HG03378 (cell line): ENCODE data around the gene CELF3.
"Not testable (repeated sequence)": the region's sequence is repeated elsewhere in the genome, so short reads cannot be mapped to it uniquely, and the experiment has no call there.

ENCODE experiments used
- ATAC-seq: cut with Tn5 transposase; IDR thresholded peaks from one replicate; pipeline ENCODE4 v1.9.1; 2021; ENCODE audit warnings: mild to moderate bottlenecking, moderate library complexity; ENCODE audit not compliant: unreplicated experiment

The CELF3 gene

DNA sequence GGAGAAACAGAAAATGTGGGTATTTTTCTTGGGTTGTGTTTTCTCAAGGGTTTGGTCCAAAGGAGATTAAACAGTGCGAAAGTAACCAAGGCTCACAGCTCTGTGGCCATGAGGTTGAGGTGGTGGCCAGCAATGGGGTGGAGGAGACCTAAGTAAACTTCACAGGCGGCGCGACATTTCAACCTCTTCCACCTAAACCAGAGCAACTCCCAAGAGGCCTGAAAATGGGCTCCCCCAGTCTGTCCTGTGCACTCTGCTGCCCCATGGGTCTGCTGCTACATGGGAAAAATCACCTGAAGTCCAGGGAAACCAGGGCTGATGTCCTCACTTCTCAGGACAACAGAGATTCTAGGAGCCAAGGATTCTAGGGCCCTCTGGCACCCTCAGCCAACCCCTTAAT, 12.4 kb downstream of the CELF3 start:
- ATAC-seq: no peak

DNA sequence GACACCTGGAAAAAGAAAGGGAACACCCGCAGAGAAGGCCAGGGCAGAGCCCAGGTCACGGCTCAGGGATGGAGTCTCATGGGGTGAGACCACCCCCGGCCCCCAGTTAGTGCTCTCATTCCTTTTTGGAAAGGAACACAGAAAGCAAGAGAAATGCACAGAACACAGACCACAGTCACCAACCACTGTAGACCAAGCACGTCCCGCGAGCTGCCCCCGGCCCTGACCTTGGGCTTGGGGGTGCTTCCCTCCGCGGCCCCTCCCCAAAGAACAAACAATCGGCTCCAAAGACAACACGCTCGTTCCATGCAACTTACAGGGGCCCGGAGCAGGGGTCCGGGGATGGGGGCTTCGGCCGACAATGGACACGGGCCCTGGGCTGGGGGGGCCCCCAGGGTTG, 12.8 kb downstream of the CELF3 start:
- no peak for ATAC-seq

DNA sequence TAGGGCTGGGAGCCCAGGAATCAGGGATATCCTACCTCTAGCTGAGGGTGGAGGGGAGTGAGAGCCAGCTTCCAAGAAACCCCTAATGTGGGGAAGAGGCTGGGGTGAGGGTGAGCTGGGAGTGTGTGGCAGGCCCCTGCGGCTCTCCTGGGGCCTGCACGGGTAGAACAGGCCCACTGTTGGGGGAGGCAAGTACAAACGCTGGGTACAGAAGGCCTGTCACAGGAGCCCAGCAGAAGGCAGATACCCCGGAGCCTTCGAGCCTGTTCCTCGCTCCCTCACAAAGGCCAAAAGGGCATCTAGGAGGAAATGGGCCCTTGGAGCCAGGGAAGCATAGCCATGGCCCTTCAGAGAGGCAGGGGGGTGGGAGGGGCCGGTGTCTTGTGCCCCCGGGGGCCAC, 13.7 kb downstream of the CELF3 start:
- no peak for ATAC-seq

DNA sequence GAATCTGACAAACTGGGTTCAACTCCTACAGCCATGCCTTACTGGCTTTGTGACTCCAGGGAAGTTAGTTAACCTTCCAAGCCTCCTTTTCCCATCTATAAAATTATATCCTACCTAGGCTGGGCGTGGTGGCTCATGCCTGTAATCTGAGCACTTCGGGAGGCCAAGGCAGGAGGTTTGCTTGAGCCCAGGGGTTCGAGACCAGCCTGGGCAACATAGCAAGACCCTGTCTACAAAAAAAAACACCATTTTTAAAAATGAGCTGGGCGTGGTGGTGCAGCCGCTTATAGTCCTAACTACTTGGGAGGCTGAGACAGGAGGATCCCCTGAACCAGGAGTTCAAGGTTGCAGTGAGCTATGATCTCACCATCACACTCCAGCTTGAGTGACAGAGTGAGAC, 15.1 kb downstream of the CELF3 start:
- ATAC-seq: no peak

DNA sequence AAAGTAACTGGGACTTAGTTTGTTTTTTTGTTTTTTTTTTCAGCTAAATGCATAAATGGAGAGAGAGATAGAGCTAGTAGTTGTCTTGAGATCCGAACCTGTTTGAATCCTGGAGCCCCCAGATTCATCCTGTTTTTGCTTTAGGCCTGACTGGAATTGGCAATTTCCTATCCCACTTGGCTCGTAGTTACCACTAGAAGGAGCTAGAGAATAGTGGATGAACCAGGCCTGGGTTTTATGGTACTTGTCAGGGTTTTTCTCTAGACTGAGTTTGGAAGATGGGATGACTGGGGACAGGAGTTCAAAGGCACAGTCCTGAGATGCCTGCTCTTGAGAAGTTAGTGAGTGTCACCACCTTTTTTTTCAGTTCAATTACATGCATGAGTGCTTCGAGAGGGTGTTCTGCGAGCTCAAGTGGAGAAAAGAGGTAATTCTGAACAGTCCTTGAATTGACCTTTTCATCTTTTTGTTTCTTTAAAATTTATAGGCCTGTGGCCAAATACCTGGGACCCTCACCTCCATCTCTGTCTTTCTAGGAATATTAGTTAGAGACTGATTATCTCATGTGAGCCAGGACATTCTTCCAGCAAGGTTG, 23.4 kb downstream of the CELF3 start:
- no peak for ATAC-seq

DNA sequence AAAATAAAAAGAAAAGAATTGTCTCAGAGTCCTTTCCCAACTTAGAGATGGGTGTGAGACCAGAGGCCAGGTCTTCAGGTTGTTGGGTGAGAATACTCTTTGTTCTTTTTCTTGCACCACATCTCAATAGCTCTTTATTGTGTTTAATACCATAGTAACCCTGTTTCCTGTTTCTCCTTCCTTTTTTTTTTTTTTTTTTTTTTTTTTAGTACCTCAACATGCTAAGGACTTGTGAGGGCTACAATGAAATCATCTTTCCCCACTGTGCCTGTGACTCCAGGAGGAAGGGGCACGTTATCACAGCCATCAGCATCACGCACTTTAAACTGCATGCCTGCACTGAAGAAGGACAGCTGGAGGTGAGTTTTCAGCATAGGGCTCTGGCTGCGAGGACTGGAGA, 24.4 kb downstream of the CELF3 start:
- ATAC-seq: no peak

DNA sequence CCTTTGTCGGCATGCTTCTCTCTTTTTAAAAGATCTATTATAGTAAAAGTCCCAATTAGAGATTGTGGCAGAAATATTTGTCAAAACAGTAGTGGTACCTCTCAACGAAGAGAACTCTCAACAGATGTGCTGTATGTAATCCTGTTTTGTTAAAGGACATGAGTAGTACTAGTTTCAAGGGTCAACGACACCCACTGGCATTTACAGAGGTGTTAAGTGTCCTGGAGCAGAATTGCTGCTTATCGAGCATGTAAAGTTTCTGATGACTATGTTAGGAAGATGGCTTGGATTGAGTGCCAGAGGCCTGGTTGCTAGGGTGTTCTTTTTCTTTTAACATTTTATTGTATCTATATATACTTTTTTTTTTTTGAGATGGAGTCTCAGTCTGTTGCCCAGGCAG, 27.1 kb downstream of the CELF3 start:
- ATAC-seq: no peak

DNA sequence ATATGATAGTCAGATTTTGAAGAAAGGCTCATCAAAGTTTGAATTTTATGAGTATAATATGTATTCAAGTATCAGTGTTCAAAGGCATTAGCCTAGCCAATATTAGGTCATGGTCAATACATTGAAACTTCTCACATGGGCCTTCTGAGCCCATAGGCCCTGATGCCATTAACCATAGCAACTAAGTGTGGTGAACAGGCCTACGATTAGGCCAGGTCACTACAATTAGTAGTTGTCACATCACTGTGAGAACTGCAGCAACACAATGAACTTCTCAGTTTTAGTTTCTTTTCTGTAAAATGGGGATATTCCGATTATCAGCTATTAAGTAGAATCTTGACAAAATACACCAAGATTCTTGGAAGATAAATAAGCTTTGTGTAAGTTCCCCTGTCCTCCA, 30.0 kb downstream of the CELF3 start:
- no peak for ATAC-seq

DNA sequence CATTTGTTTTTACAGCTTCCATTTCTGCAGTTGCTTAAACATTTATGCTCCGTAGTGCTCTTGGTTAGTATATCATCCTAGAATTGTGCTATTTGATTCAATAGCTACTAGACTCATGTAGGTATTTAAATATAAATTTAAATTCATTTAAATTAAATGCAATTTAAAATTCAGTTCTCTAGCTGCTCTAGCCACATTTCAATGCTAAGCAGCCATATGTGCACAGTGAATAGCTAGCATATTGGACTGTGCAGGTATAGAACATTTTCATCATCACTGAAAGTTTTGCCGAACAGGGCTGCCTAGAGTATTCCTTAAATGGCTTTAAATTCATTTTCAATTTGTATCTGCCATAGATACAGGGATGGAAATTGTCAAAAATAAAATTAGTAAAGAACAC, 32.5 kb downstream of the CELF3 start:
- ATAC-seq: no peak

DNA sequence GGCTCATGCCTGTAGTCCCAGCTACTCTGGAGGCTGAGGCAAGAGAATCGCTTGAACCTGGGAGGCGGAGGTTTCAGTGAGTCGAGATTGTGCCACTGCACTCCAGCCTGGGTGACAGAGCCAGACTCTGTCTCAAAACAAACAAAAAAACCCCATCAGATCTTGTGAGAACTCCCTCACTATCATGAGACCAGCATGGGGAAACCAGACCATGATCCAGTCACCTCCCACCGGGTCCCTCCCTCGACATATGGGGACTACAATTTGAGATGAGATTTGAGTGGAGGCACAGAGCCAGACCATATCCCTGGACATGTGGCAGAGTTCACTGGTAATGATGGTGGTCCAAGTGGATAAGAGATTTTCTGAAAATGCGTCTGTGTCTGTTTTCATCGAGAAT, 33.7 kb downstream of the CELF3 start:
- not testable (repeated sequence) for ATAC-seq

DNA sequence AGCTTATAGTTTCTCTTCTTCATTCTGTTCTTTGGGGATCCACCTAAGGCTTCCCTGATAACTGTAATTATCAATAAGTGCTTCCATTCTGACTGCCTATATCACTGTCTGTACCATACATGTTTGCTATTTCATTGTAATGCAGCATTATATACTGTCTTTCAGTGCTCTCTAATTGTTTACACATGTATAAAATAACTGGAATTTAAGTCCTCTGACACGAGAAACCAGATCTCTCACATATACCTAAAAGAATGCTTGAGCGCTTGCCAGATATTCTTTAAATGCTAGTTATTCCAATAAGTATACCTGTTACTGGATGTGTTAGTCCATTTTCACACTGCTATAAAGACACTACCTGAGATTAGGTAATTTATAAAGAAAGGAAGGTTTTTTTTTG, 34.7 kb downstream of the CELF3 start:
- no peak for ATAC-seq

DNA sequence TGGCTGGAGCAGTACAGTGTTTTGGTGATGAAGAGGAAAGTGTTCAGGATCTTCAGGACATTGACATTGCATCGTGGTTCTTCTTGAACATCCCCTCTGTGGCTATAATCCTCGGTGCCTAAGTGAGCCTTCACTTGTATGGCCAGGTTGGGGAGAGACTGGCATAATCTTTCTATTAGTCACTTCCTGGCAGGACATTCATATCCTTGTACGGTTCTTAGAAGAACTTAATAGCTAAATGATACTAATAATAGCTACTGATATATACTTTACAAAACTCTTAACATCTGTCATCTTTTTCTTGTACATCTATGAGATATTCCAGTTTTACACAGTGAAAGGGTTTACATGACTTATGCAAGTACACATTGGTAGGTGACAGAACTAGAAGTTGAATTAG, 35.8 kb downstream of the CELF3 start:
- no peak for ATAC-seq

DNA sequence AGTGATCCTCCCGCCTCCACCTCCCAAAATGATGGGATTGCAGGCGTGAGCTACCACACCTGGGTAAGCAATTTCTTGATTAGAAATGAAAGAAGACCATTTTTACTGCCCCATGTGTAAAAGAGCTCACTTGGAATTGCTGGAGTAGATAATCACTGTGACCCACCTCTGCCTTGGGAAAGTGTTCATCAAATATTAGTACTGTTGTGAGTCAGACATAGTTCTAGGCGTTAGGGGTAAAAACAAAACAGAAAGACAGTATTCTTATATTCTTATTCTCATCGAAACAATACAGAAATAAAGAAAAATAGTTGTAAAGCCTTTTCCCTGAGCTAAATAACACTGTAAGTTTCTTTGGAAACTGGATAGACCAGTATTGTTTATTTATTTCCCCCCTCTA, 36.2 kb downstream of the CELF3 start:
- no peak for ATAC-seq

DNA sequence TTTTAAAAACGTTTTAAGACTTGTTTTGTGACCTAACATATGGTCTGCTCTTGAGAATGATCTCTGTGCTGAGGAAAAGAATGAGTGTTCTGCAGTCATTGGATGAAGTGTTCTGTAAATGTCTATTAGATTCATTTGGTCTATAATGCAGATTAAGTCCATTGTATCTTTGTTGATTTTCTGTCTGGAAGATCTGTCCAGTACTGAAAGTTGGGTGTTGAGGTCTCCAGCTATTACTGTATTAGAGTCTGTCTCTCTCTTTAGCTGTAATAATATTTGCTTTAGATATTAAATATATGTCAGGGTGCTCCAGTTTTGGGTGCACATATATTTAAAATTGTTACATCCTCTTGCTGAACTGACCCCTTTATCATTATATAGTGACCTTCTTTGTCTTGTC, 43.2 kb downstream of the CELF3 start:
- no peak for ATAC-seq

DNA sequence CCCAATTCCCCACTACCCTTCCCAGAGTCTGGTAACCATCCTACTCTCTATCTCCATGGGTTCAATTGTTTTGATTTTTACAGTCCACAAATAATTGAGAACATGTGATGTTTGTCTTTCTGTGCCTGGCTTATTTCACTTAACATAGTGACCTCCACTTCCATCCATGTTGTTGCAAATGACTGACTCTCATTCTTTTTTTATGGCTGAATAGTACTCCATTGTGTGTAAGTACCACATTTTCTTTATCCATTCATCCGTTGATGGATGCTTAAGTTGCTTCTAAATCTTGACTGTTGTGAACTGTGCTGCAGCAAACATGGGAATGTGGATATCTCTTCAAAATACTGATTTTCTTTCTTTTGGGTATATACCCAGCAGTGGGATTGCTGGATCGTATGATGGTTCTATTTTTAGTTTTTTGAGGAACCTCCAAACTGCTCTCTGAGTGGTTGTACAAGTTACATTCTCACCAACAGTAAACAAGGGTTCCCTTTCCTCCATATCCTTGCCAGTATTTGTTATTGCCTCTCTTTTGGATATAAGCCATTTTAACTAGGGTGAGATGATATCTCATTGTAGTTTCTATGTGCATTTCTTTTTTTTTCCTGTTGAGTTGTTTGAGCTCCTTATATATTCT, 46.4 kb downstream of the CELF3 start:
- not testable (repeated sequence) for ATAC-seq

DNA sequence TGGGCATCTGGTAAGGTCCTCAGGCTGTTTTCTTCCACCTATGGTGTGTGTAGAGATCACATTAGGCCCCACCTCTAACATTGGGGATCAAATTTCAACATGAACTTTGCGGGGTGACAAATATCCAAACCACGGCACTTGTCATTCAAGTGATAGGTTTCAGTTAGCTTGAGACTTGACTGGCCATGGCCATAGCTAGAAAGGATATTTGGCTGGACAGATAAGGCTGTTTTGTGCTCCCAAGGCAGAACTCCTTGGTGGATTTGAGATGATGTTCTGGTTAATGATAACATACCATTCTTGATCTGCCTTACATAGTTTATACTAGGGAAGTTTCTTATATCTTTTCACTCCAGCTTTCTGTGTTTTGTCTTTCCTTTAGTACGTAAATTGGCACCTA, 48.5 kb downstream of the CELF3 start:
- ATAC-seq: no peak

DNA sequence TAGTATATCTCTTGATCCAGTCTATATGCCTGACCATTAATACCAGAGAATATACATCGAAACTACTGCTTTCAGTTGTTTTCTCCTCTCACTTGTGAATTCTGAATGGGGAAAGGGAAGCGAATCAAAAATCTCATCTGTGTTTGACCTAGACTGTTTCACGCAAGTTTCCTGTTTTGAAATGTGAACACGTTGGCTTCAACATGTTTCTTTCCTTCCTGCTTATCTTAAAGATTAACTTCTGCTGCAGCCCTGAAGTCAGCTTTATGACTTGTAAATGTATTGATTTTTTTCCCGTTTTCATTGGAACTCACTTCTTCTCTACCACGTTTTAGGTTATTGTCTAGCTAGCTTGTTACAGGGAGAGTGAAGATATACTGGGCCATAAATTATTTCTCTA, 54.9 kb downstream of the CELF3 start:
- ATAC-seq: no peak

DNA sequence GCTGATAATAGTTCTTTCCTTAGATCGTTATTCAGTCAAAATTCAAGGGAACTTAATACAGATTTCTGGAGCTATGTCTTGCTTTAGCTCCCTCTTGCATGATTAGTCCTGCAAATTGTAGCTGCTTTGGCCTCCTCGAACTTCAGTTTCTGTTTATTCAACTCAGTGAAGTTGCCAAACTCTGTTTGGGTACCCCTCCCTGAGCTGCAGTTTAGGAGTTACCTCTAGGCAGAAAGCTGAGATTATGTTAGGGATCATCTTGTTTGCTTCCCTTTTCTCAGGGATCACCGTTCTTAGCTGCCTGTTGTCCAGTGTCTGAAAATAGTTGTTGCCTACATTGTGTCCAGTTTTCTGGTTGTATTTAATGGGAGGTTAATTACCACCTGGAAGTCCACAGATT, 61.2 kb downstream of the CELF3 start:
- no peak for ATAC-seq

DNA sequence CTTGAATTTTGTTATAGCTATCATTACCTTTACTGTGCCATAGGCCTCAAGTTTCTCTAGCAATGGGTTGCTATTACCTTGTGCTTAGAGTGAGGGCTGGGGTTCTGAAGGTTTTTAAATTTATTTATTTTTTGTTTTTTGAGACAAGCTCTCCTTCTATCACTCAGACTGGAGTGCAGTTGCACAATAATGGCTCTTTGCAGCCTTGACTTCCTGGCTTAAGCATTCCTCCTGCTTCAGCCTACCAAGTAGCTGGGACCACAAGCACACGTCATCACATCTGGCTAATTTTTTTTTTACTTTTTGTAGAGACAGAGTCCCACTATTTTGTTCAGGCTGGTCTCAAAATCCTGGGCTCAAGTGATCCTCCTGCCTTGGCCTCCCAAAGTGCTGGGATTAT, 63.2 kb downstream of the CELF3 start:
- ATAC-seq: no peak
